Liver (tissue), 9 donors: ENCODE measurements around the gene LRRFIP1. TPM values are rescaled to one million over a fixed set of nuclear protein-coding genes. Genes with fewer than 3 reads are reported as not detected.

Experiments
- DNase-seq: peaks from one replicate; pipeline ENCODE4 v3.0.0-alpha.2; 2017; ENCODE audit warnings: low spot score
- H3K27ac ChIP-seq, 2 donors: one replicate each; pipeline ENCODE4 v1.7.0; 2013; ENCODE audit warnings: inconsistent platforms in 2 of 2, low read length in 2 of 2, control low read depth in 1 of 2, low read depth in 1 of 2, mild to moderate bottlenecking in 1 of 2
- H3K27me3 ChIP-seq, 4 donors: one replicate each; pipeline versions ENCODE4 v1.6.1 to v1.7.0; 2013; ENCODE audit warnings: low read length in 3 of 4, inconsistent platforms in 1 of 4, mild to moderate bottlenecking in 1 of 4, moderate library complexity in 1 of 4; ENCODE audit not compliant: control insufficient read depth in 4 of 4, insufficient read depth in 4 of 4
- H3K36me3 ChIP-seq, 4 donors: one replicate each; pipeline versions ENCODE4 v1.6.1 to v1.7.0; 2013; ENCODE audit warnings: low read length in 3 of 4, mild to moderate bottlenecking in 3 of 4, low read depth in 1 of 4, moderate library complexity in 1 of 4; ENCODE audit not compliant: control insufficient read depth in 4 of 4, insufficient read depth in 3 of 4
- H3K4me1 ChIP-seq, 4 donors: one replicate each; pipeline versions ENCODE4 v1.6.1 to v1.7.0; 2013; ENCODE audit warnings: low read length in 3 of 4, mild to moderate bottlenecking in 3 of 4, moderate library complexity in 1 of 4; ENCODE audit not compliant: control insufficient read depth in 4 of 4, insufficient read depth in 4 of 4
- H3K4me3 ChIP-seq, 3 donors: one replicate each; pipeline versions ENCODE4 v1.6.1 to v1.7.0; 2013; ENCODE audit warnings: low read length in 3 of 3, control low read depth in 1 of 3, low read depth in 1 of 3, mild to moderate bottlenecking in 1 of 3
- H3K9ac ChIP-seq, 2 donors: one replicate each; pipeline ENCODE4 v1.7.0; 2013; ENCODE audit warnings: low read length in 2 of 2, mild to moderate bottlenecking in 2 of 2, moderate library complexity in 2 of 2, control low read depth in 1 of 2, low read depth in 1 of 2
- H3K9me3 ChIP-seq, 4 donors: one replicate each; pipeline versions ENCODE4 v1.6.1 to v1.7.0; 2013; ENCODE audit warnings: low read length in 3 of 4; ENCODE audit not compliant: control insufficient read depth in 4 of 4
- CTCF ChIP-seq: fragments of 150-350 bp; IDR thresholded peaks from 2 replicates; pipeline ENCODE4 v1.5.1; 2017; ENCODE audit warnings: improper control_type of control experiment, low read depth, low read length; ENCODE audit not compliant: missing input control
- EGR1 ChIP-seq, 2 donors: IDR thresholded peaks; 2 replicates each; pipeline ENCODE4 v1.6.1; 2016 to 2018; ENCODE audit warnings: antibody characterized with exemption in 2 of 2, low read depth in 2 of 2
- FOXA1 ChIP-seq: IDR thresholded peaks from 2 replicates; pipeline ENCODE4 v1.6.1; 2016; ENCODE audit warnings: antibody characterized with exemption
- GABPA ChIP-seq, 2 donors: IDR thresholded peaks in 1 of 2; conservative IDR thresholded peaks in 1 of 2; 2 replicates each; pipeline ENCODE4 v1.6.1; 2016; ENCODE audit warnings: antibody characterized with exemption in 2 of 2, mild to moderate bottlenecking in 1 of 2, moderate library complexity in 1 of 2
- HNF4A ChIP-seq, 2 donors: conservative IDR thresholded peaks; 2 replicates each; pipeline ENCODE4 v1.6.1; 2016; ENCODE audit warnings: antibody characterized with exemption in 2 of 2, mild to moderate bottlenecking in 2 of 2
- JUND ChIP-seq, 2 donors: IDR thresholded peaks; 2 replicates each; pipeline ENCODE4 v1.6.1; 2016; ENCODE audit warnings: antibody characterized with exemption in 2 of 2
- MAX ChIP-seq: IDR thresholded peaks from 2 replicates; pipeline ENCODE4 v1.6.1; 2016; ENCODE audit warnings: antibody characterized with exemption
- NR2F2 ChIP-seq: IDR thresholded peaks from 2 replicates; pipeline ENCODE4 v1.6.1; 2016; ENCODE audit warnings: antibody characterized with exemption
- REST ChIP-seq: IDR thresholded peaks from 2 replicates; pipeline ENCODE4 v1.6.1; 2016; ENCODE audit warnings: antibody characterized with exemption, mild to moderate bottlenecking
- RXRA ChIP-seq, 2 donors: IDR thresholded peaks; 2 replicates each; pipeline ENCODE4 v1.6.1; 2017 to 2018; ENCODE audit warnings: antibody characterized with exemption in 2 of 2, mild to moderate bottlenecking in 1 of 2
- SP1 ChIP-seq: IDR thresholded peaks from 2 replicates; pipeline ENCODE4 v1.6.1; 2018; ENCODE audit warnings: antibody characterized with exemption, mild to moderate bottlenecking
- TAF1 ChIP-seq: conservative IDR thresholded peaks from 2 replicates; pipeline ENCODE4 v1.6.1; 2016; ENCODE audit warnings: antibody characterized with exemption, mild to moderate bottlenecking
- ZBTB33 ChIP-seq: IDR thresholded peaks from 2 replicates; pipeline ENCODE4 v1.6.1; 2016; ENCODE audit warnings: antibody characterized with exemption
- WGBS: extraction: QIAGEN DNeasy Blood & Tissue Kit; methylation state at CpG from one replicate; pipeline ENCODE4 v1.1.7; 2013; 5-methylcytosine and 5-hydroxymethylcytosine counted together
- polyA plus RNA-seq, 2 donors: library from polyadenylated mRNA; stranded (reverse) in 1 of 2; unstranded in 1 of 2; fragments of 200-250 nt in 1 of 2; fragments of >200 nt in 1 of 2; fragmentation: Nextera tagmentation in 1 of 2; extraction: Ambion mirVana in 1 of 2; gene quantifications; one replicate each; pipeline versions ENCODE4 v1.2.1 to v1.2.3, GENCODE V29; 2013 to 2015
- total RNA-seq, 2 donors: library from RNA; depleted of rRNA; stranded (reverse); fragments of >200 nt; gene quantifications; one replicate each; pipeline ENCODE4 v1.2.3, GENCODE V29; 2014
- donor health status: healthy.
- donor health status: healthy.
- donor health status: healthy.
- donor health status: healthy.
- donor health status: healthy.

Gene LRRFIP1
- total and polyA plus RNA-seq, 4 donors, result 13.3 to 56.1 (median 39.1) TPM

- WGBS, result 96% methylated on average over 27 of the region's 27 CpGs
- no peak overlapping the region for H3K4me3 ChIP-seq
- H3K9ac ChIP-seq, result no peak overlapping the region
- DNase-seq, result no peak
- no peaks in the 10 kb centered on the region for H3K9me3 ChIP-seq
- H3K4me1 ChIP-seq, result peaks cover 2 to 10% (median 5%) of the 10 kb centered on the region in 4 donors
- H3K36me3 ChIP-seq, result peaks cover 0 to 3% (median 2%) of the 10 kb centered on the region in 4 donors
- H3K27ac ChIP-seq, result no peak overlapping the region
- no peaks in the 10 kb centered on the region for H3K27me3 ChIP-seq
- TF ChIP-seq EGR1 (IDR thresholded peaks at IDR 0.05; ENCODE audit: low read depth in 2 of 2), result no peak
- no peak for TF ChIP-seq GABPA (IDR thresholded peaks at IDR 0.05 in 1 of 2, conservative IDR thresholded peaks at IDR 0.05 in 1 of 2)
- no peak for TF ChIP-seq NR2F2
- no peak for TF ChIP-seq FOXA1
- TF ChIP-seq ZBTB33, result no peak
- TF ChIP-seq REST, result no peak
- TF ChIP-seq RXRA (IDR thresholded peaks at IDR 0.05), result no peak
- TF ChIP-seq JUND (IDR thresholded peaks at IDR 0.05), result no peak
- TF ChIP-seq SP1, result no peak
These were observed 81.1 kb downstream of the LRRFIP1 start for GRCh38 chr2:237708491-237708890.

GRCh38 chr2:237708961-237709360, 81.6 kb downstream of the LRRFIP1 start:
- WGBS, result 85% methylated on average over 6 of the region's 6 CpGs
- no peak overlapping the region for H3K9ac ChIP-seq
- DNase-seq, result no peak
- no peak overlapping the region for H3K4me3 ChIP-seq
- H3K9me3 ChIP-seq, result no peaks in the 10 kb centered on the region
- peaks cover 0 to 3% (median 2%) of the 10 kb centered on the region in 4 donors for H3K36me3 ChIP-seq
- H3K27ac ChIP-seq, result no peak overlapping the region
- H3K4me1 ChIP-seq, result peaks cover 2 to 10% (median 5%) of the 10 kb centered on the region in 4 donors
- no peaks in the 10 kb centered on the region for H3K27me3 ChIP-seq
- TF ChIP-seq JUND (IDR thresholded peaks at IDR 0.05), result no peak
- no peak for TF ChIP-seq HNF4A (conservative IDR thresholded peaks at IDR 0.05)
- TF ChIP-seq EGR1 (IDR thresholded peaks at IDR 0.05; ENCODE audit: low read depth in 2 of 2), result no peak

- WGBS, result 96% methylated on average over 31 of the region's 31 CpGs
- Histone ChIP-seq H3K9ac (no peak overlapping the region), H3K27ac (no peak overlapping the region), H3K36me3 (peaks cover 0 to 3% (median 2%) of the 10 kb centered on the region in 4 donors), H3K4me3 (no peak overlapping the region), H3K9me3 (no peaks in the 10 kb centered on the region), H3K4me1 (peaks cover 0 to 22% (median 16%) of the 10 kb centered on the region in 4 donors), H3K27me3 (no peaks in the 10 kb centered on the region)
- TF ChIP-seq RXRA (IDR thresholded peaks at IDR 0.05), result no peak
- no peak for TF ChIP-seq CTCF
- no peak for TF ChIP-seq GABPA (IDR thresholded peaks at IDR 0.05 in 1 of 2, conservative IDR thresholded peaks at IDR 0.05 in 1 of 2)
- TF ChIP-seq TAF1, result no peak
- no peak for TF ChIP-seq NR2F2
- TF ChIP-seq FOXA1, result no peak
- TF ChIP-seq JUND (IDR thresholded peaks at IDR 0.05), result no peak
- TF ChIP-seq MAX, result no peak
- no peak for DNase-seq
These were observed 84.2 kb downstream of the LRRFIP1 start for GRCh38 chr2:237711458-237712150.
